Measurements from ENCODE around the gene F2. TPM values are rescaled to one million over a fixed set of nuclear protein-coding genes. Genes with fewer than 3 reads are reported as not detected.
"Not testable (repeated sequence)": the region's sequence is repeated elsewhere in the genome, so short reads cannot be mapped to it uniquely, and the experiment has no call there.

The F2 gene
- total RNA-seq = under 1 TPM in 2 of 9 donors, not detected in 7; 0.50 to 0.61 TPM
- not detected for polyA plus RNA-seq
- long read RNA-seq, donor 1 = 0 reads
- long read RNA-seq, donor 2 = 0 reads
- long read RNA-seq, donor 3, partial matches to known transcripts = 0 of 1 reads
- long read RNA-seq, donor 3, other reads (novel, unspliced or antisense) = 0 of 1 reads
- long read RNA-seq, donor 4 = 0 reads
- long read RNA-seq, donor 5 = 0 reads
- long read RNA-seq, donor 6 = 0 reads
- long read RNA-seq, donor 7, partial matches to known transcripts = 22 of 22 reads
- long read RNA-seq, donor 7, other reads (novel, unspliced or antisense) = 0 of 22 reads
- long read RNA-seq, donor 8, partial matches to known transcripts = 5 of 7 reads
- long read RNA-seq, donor 8, other reads (novel, unspliced or antisense) = 0 of 7 reads
- long read RNA-seq, donor 9 = 0 reads
- long read RNA-seq, donor 10, partial matches to known transcripts = 32 of 45 reads
- long read RNA-seq, donor 10, other reads (novel, unspliced or antisense) = 10 of 45 reads

DNA sequence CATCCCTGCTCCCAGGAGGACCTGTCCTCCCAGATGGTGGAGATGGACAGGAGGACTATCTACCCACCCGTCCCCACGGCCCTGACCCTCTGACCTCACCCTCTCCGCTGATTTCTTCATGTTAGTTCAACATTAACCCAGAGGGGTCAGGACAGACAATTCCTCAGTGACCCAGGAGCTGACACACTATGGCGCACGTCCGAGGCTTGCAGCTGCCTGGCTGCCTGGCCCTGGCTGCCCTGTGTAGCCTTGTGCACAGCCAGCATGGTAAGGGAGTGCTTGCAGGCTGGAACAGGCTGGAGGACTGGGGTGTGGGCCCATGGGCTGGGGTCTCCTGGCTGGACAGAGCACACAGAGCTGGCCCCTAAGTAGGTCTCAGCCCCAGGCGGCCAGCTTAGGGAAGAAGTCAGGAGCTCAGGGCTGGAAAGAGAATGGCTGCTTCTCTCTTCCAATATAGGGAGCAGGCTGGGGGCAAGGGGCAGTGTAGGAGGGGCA is at the start of gene F2:
Gene F2 (plus strand): TSS at position 166 of the 495 bp plus-strand sequence. CDS start 23 bp downstream, at position 189.
- H3K9me3 ChIP-seq (replicated peaks in 1 of 3) = no peaks in the 10 kb centered on the region
- H3K36me3 ChIP-seq (replicated peaks in 1 of 2) = no peaks in the 10 kb centered on the region
- WGBS, 4 donors = 38 to 65% (median 59%) methylated on average over 3 to 7 of the region's 7 CpGs
- no peak for TF ChIP-seq POLR2A (IDR thresholded peaks at IDR 0.05)
- TF ChIP-seq, protein P1, sequence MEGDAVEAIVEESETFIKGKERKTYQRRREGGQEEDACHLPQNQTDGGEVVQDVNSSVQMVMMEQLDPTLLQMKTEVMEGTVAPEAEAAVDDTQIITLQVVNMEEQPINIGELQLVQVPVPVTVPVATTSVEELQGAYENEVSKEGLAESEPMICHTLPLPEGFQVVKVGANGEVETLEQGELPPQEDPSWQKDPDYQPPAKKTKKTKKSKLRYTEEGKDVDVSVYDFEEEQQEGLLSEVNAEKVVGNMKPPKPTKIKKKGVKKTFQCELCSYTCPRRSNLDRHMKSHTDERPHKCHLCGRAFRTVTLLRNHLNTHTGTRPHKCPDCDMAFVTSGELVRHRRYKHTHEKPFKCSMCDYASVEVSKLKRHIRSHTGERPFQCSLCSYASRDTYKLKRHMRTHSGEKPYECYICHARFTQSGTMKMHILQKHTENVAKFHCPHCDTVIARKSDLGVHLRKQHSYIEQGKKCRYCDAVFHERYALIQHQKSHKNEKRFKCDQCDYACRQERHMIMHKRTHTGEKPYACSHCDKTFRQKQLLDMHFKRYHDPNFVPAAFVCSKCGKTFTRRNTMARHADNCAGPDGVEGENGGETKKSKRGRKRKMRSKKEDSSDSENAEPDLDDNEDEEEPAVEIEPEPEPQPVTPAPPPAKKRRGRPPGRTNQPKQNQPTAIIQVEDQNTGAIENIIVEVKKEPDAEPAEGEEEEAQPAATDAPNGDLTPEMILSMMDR (IDR thresholded peaks at IDR 0.05) = no peak
- no peak for DNase-seq
- intact Hi-C loops (cut with DNase I) = no loop called here
- no peaks in the 10 kb centered on the region for H3K27me3 ChIP-seq
- no peak within 1 kb of the TSS for H3K4me3 ChIP-seq
- peaks cover 0 to 4% of the 10 kb centered on the region in 2 donors for H3K4me1 ChIP-seq (replicated peaks in 1 of 2)
- H3K27ac ChIP-seq = no peak within 1 kb of the TSS

DNA sequence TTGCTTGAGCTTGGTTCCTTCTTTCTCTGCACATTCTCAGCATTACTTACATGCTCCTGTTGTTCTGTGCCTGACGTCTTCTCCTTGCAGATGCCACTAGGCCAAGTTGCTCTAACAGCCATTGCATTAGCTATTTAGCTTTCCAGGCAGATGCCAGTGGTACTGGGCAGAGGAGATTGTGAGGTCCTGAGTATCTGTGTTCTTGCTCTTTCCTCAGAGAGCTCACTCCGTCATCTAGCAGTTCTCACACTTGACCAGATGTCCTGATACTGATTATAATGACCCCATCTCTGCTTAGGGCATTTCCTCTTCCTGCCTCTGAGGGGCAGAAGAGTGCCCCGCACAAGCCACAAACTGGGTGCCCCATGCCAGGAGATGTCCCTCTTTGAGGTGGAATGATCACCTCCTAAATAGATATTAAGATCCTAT is 49.3 kb upstream of the F2 start:
- no peak overlapping the region for H3K27ac ChIP-seq
- peak in 1 of 7 donors; percentile 30 for DNase-seq
- H3K4me3 ChIP-seq = no peak overlapping the region
- H3K27me3 ChIP-seq = no peaks in the 10 kb centered on the region
- TF ChIP-seq, protein P1 (IDR thresholded peaks at IDR 0.05) = peak in 5 of 6 experiments; percentile 9 to 37 (median 31)
- TF ChIP-seq POLR2A (IDR thresholded peaks at IDR 0.05) = no peak
- no peaks in the 10 kb centered on the region for H3K9me3 ChIP-seq (replicated peaks in 1 of 3)
- WGBS, 4 donors = 63 to 73% (median 67%) methylated on average over 3 of the region's 3 CpGs
- H3K4me1 ChIP-seq (replicated peaks in 1 of 2) = peaks cover under 1 to 26% of the 10 kb centered on the region in 2 donors
- H3K36me3 ChIP-seq (replicated peaks in 1 of 2) = peaks cover 0 to 89% of the 10 kb centered on the region in 2 donors
- intact Hi-C loops (cut with DNase I) = no loop called here

DNA sequence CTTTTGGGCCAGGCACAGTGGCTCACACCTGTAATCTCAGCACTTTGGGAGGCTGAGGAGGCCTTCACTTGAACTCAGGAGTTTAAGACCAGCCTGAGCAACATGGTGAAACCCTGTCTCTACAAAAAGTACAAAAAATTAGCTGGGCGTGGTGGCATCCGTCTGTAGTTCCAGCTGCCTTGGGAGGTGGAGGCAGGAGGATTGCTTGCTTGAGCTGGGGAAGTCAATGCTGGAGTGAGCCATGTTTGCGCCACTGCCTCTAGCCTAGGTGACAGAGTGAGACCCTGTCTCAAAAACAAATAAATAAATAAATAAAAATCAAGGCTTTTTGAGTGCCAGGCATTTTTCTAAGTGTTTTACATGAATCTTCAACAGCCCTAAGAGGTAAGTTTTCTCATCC is 48.5 kb upstream of the F2 start:
- Histone ChIP-seq H3K4me1 (replicated peaks in 1 of 2) (peaks cover 8 to 34% of the 10 kb centered on the region in 2 donors), H3K36me3 (replicated peaks in 1 of 2) (peaks cover 0 to 81% of the 10 kb centered on the region in 2 donors)
- intact Hi-C loops (cut with DNase I) = not testable (repeated sequence)

DNA sequence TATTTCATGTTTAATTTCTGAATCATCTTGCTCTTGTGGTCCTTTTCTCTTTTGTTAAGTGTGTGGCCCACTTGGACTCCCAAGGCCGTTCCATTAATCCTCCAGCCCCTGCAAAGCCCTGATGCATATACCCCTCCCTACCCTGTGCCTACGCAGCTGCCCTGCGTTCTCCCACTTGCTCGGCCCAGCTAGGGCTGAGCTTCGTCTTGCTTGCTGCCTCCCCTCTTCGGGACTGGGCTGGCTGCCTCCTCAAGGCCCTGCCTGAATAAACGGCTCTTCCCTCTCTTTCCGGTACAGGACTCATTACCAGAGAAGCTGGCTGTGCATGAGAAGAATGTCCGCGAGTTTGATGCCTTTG is 47.1 kb upstream of the F2 start:
- H3K4me3 ChIP-seq = no peak overlapping the region
- no peaks in the 10 kb centered on the region for H3K27me3 ChIP-seq
- peaks cover 0 to 70% of the 10 kb centered on the region in 2 donors for H3K36me3 ChIP-seq (replicated peaks in 1 of 2)
- TF ChIP-seq, protein P1 (IDR thresholded peaks at IDR 0.05) = no peak
- TF ChIP-seq POLR2A (IDR thresholded peaks at IDR 0.05) = no peak
- no peak overlapping the region for H3K27ac ChIP-seq
- 70 to 92% (median 86%) methylated on average over 8 to 10 of the region's 10 CpGs for WGBS, 4 donors
- H3K4me1 ChIP-seq (replicated peaks in 1 of 2) = peaks cover 17 to 34% of the 10 kb centered on the region in 2 donors
- H3K9me3 ChIP-seq (replicated peaks in 1 of 3) = no peaks in the 10 kb centered on the region
- DNase-seq = no peak
- intact Hi-C loops (cut with DNase I) = no loop called here

More for the DNA sequence above, 48.5 kb upstream of the F2 start:
- WGBS, 4 donors = 77 to 98% (median 85%) methylated on average over 3 of the region's 3 CpGs
- not testable (repeated sequence) for H3K4me3 ChIP-seq; H3K9me3 ChIP-seq (replicated peaks in 1 of 3); DNase-seq; H3K27ac ChIP-seq; H3K27me3 ChIP-seq

Data from adrenal gland (tissue), 19 donors.